ENCODE measurements around the gene THG1L. TPM values are rescaled to one million over a fixed set of nuclear protein-coding genes. Genes with fewer than 3 reads are reported as not detected.

THG1L gene
- total RNA-seq, 1 experiment from 2014 or later, result 29.9 TPM

- H3K4me3 Mint-ChIP-seq (ENCODE audit: unreplicated experiment), result peak overlapping the region; percentile 78
- no TSS peak for BruUV-seq (replicated peaks)
- no peaks in the 10 kb centered on the region for H3K9me3 Mint-ChIP-seq (ENCODE audit: unreplicated experiment)
- ChIA-PET POLR2A (interaction anchor here (0.6 kb wide), 1 partner anchor 23 kb away, joined by 3 read pairs; no protein-coding TSS in a partner anchor), CTCF (interaction anchor here (0.5 to 8.6 kb wide), 13 partner anchors 10 to 1007 kb away, joined by 3 to 177 read pairs (median 3); partner anchors contain the start of gene THG1L)
- no peak for DNase-seq (ENCODE audit: unreplicated experiment)
- intact Hi-C loops (cut with micrococcal nuclease), result no loop called here
- H3K4me1 Mint-ChIP-seq (ENCODE audit: insufficient read depth, unreplicated experiment), result peaks cover 34% of the 10 kb centered on the region
- TF ChIP-seq CTCF (IDR thresholded peaks at IDR 0.05; ENCODE audit: unreplicated experiment), result no peak
- peak overlapping the region; percentile 68 for H3K27ac Mint-ChIP-seq (ENCODE audit: low read depth, unreplicated experiment)
- H3K36me3 Mint-ChIP-seq (ENCODE audit: insufficient read depth, unreplicated experiment), result peaks cover 6% of the 10 kb centered on the region
- no peaks in the 10 kb centered on the region for H3K27me3 Mint-ChIP-seq (ENCODE audit: insufficient read depth, unreplicated experiment)
Measured at GRCh38 chr5:157745041-157745456, 13.8 kb downstream of the THG1L start.

GRCh38 chr5:157747173-157747740, 16.0 kb downstream of the THG1L start:
- CTCF ChIA-PET, result interaction anchor here (1.5 to 8.6 kb wide), 3 partner anchors 9 to 27 kb away, joined by 4 to 177 read pairs (median 6); no protein-coding TSS in a partner anchor
- POLR2A ChIA-PET, result interaction anchor here (0.5 to 0.6 kb wide), 2 partner anchors 317 to 1362 kb away, joined by 3 read pairs; no protein-coding TSS in a partner anchor
- TF ChIP-seq CTCF (IDR thresholded peaks at IDR 0.05; ENCODE audit: unreplicated experiment), result no peak
- Mint-ChIP-seq H3K27ac (ENCODE audit: low read depth, unreplicated experiment) (no peak overlapping the region), H3K36me3 (ENCODE audit: insufficient read depth, unreplicated experiment) (peaks cover 5% of the 10 kb centered on the region), H3K9me3 (ENCODE audit: unreplicated experiment) (no peaks in the 10 kb centered on the region), H3K27me3 (ENCODE audit: insufficient read depth, unreplicated experiment) (no peaks in the 10 kb centered on the region), H3K4me1 (ENCODE audit: insufficient read depth, unreplicated experiment) (peaks cover 40% of the 10 kb centered on the region), H3K4me3 (ENCODE audit: unreplicated experiment) (no peak overlapping the region)
- DNase-seq (ENCODE audit: unreplicated experiment), result no peak
- intact Hi-C loops (cut with micrococcal nuclease), result no loop called here
- BruUV-seq (replicated peaks), result no TSS peak

GRCh38 chr5:157747766-157748700, 16.8 kb downstream of the THG1L start:
- no peaks in the 10 kb centered on the region for H3K27me3 Mint-ChIP-seq (ENCODE audit: insufficient read depth, unreplicated experiment)
- no peaks in the 10 kb centered on the region for H3K9me3 Mint-ChIP-seq (ENCODE audit: unreplicated experiment)
- H3K4me1 Mint-ChIP-seq (ENCODE audit: insufficient read depth, unreplicated experiment), result peaks cover 40% of the 10 kb centered on the region
- ChIA-PET POLR2A (interaction anchor here (0.6 to 1.6 kb wide), 10 partner anchors 12 to 1361 kb away, joined by 3 to 6 read pairs (median 4); partner anchors contain the start of gene THG1L), CTCF (interaction anchor here (0.6 to 8.6 kb wide), 9 partner anchors 8 to 1467 kb away, joined by 3 to 177 read pairs (median 4); no protein-coding TSS in a partner anchor)
- no TSS peak for BruUV-seq (replicated peaks)
- H3K4me3 Mint-ChIP-seq (ENCODE audit: unreplicated experiment), result peak overlapping the region; percentile 10
- no peak for DNase-seq (ENCODE audit: unreplicated experiment)
- TF ChIP-seq CTCF (IDR thresholded peaks at IDR 0.05; ENCODE audit: unreplicated experiment), result no peak
- H3K36me3 Mint-ChIP-seq (ENCODE audit: insufficient read depth, unreplicated experiment), result peaks cover 10% of the 10 kb centered on the region
- H3K27ac Mint-ChIP-seq (ENCODE audit: low read depth, unreplicated experiment), result peak overlapping the region; percentile 70
- intact Hi-C loops (cut with micrococcal nuclease), result no loop called here
